ENCODE data around the gene VPS45. TPM values are rescaled to one million over a fixed set of nuclear protein-coding genes. Genes with fewer than 3 reads are reported as not detected.

The VPS45 gene
- total and polyA plus RNA-seq, 2 of the 8 experiments (the other 6 are each of a cell fraction or from before 2014, with no cell fraction given): 19.1 to 27.6 TPM

GRCh38 chr1:150171801-150172200 is 104.2 kb downstream of the VPS45 start:
- H3K36me3 ChIP-seq (ENCODE audit: control insufficient read depth in 2 of 4, insufficient read depth in 4 of 4, low read length in 3 of 4): no peaks in the 10 kb centered on the region
- H4K20me1 ChIP-seq (replicated peaks in 1 of 2; ENCODE audit: control insufficient read depth in 1 of 2, insufficient read depth in 2 of 2, low read length in 2 of 2): no peaks in the 10 kb centered on the region
- no peak overlapping the region for H2BK120ac ChIP-seq (replicated peaks; ENCODE audit: low read depth, low read length)
- no peaks in the 10 kb centered on the region for H3K4me1 ChIP-seq (replicated peaks in 1 of 4; ENCODE audit: control insufficient read depth in 3 of 4, insufficient read depth in 4 of 4, low read length in 3 of 4)
- H3K18ac ChIP-seq (ENCODE audit: extremely low read depth, low read length): no peak overlapping the region
- no peak overlapping the region for H2BK15ac ChIP-seq (ENCODE audit: low read length)
- ChIA-PET CTCF (ENCODE audit: partially characterized antibody) (interaction anchor here (0.6 to 6.6 kb wide), 8 partner anchors 9 to 223 kb away, joined by 3 to 34 read pairs (median 4); no protein-coding TSS in a partner anchor), POLR2A (ENCODE audit: partially characterized antibody) (interaction anchor here (0.7 to 3.5 kb wide), 4 partner anchors 9 to 285 kb away, joined by 3 to 15 read pairs (median 6); partner anchors contain the start of gene PLEKHO1)
- H3K23me2 ChIP-seq (ENCODE audit: low read depth, low read length): no peaks in the 10 kb centered on the region
- no peak overlapping the region for H4K5ac ChIP-seq (ENCODE audit: insufficient read length, low read depth, low read length)
- H3K4me2 ChIP-seq (ENCODE audit: insufficient read depth in 1 of 2, low read depth in 2 of 2, low read length in 2 of 2): no peak overlapping the region
- H4K8ac ChIP-seq (ENCODE audit: extremely low read depth, insufficient read depth, low read length): no peak overlapping the region
- 86% methylated on average over 2 of the region's 2 CpGs; no CpG with 5 or more reads in 1 of the 2 experiments for WGBS, 2 experiments (ENCODE audit: extremely low coverage in 1 of 2, insufficient coverage in 1 of 2, insufficient read length in 1 of 2, insufficient replicate concordance in 2 of 2, low coverage in 1 of 2, low lambda C conversion rate in 2 of 2, missing lambda C conversion rate in 1 of 2)
- no peak overlapping the region for H4K91ac ChIP-seq (replicated peaks; ENCODE audit: insufficient read length, low read length)
- FAIRE-seq: no peak
- no peaks in the 10 kb centered on the region for H3K79me1 ChIP-seq (ENCODE audit: low read depth, low read length)
- no peak for DNase-seq (ENCODE audit: low read depth in 1 of 2, low spot score in 2 of 2)
- no peaks in the 10 kb centered on the region for H3K27me3 ChIP-seq (replicated peaks in 1 of 4; ENCODE audit: control insufficient read depth in 3 of 4, extremely low read depth in 1 of 4, insufficient read depth in 3 of 4, low read length in 3 of 4)
- no peak for TF ChIP-seq BACH1 (IDR thresholded peaks at IDR 0.05; ENCODE audit: low read length)
- no peak for TF ChIP-seq E2F6 (IDR thresholded peaks at IDR 0.05)
- no peak for TF ChIP-seq CBX5 (IDR thresholded peaks at IDR 0.05; ENCODE audit: low read depth, low read length)
- no peak for TF ChIP-seq EGR1 (IDR thresholded peaks at IDR 0.05; ENCODE audit: borderline replicate concordance, low read depth, low read length)
- H3K4me3 ChIP-seq (ENCODE audit: extremely low read depth in 1 of 4, insufficient read depth in 2 of 4, low read depth in 3 of 4, low read length in 4 of 4): no peak overlapping the region
- H2AFZ ChIP-seq (ENCODE audit: low read length): no peak overlapping the region
- H3K23ac ChIP-seq (ENCODE audit: insufficient read length): no peak overlapping the region
- no peak overlapping the region for H2AK5ac ChIP-seq (ENCODE audit: low read depth, low read length)
- H3K14ac ChIP-seq (ENCODE audit: insufficient read length): no peak overlapping the region
- H3K79me2 ChIP-seq (ENCODE audit: control insufficient read depth in 1 of 2, insufficient read depth in 2 of 2, low read length in 2 of 2): no peaks in the 10 kb centered on the region
- H2BK20ac ChIP-seq (ENCODE audit: low read length): no peak overlapping the region
- H2BK5ac ChIP-seq (ENCODE audit: low read depth, low read length): no peak overlapping the region
- H2BK12ac ChIP-seq (ENCODE audit: low read depth, low read length): no peak overlapping the region
- H3K27ac ChIP-seq (ENCODE audit: low read depth, low read length): no peak overlapping the region
- no peak overlapping the region for H3K9ac ChIP-seq (replicated peaks in 1 of 4; ENCODE audit: extremely low read depth in 1 of 4, low read depth in 3 of 4, low read length in 3 of 4)
- H3K56ac ChIP-seq (replicated peaks; ENCODE audit: insufficient read length, low read depth, low read length): no peak overlapping the region
- no peak overlapping the region for H3K4ac ChIP-seq (replicated peaks; ENCODE audit: insufficient read length, low read depth, low read length)
- H3K9me3 ChIP-seq (ENCODE audit: insufficient read depth in 2 of 2, low read depth in 1 of 2, low read length in 1 of 2): no peaks in the 10 kb centered on the region

Data from H1 (cell line).